OCI-LY7 (cell line): Measurements from ENCODE around the gene KCNK7. TPM values are rescaled to one million over a fixed set of nuclear protein-coding genes. Genes with fewer than 3 reads are reported as not detected.

ENCODE experiments used
- BruUV-seq: library from RNA; stranded (reverse); fragments of 400-500 nt; replicated peaks from 2 replicates; lab custom pipeline; 2021; lab: Mats Ljungman, UMichigan
- CTCF ChIA-PET: fragments of 300-600 bp; sonication (Branson Sonifier 250); formaldehyde crosslinking; loops from one replicate; lab custom pipeline; 2022; ENCODE audit warnings: antibody characterized with exemption; ENCODE audit not compliant: unreplicated experiment; lab: Charles Lee
- POLR2A ChIA-PET: fragments of 300-600 bp; sonication (Branson Sonifier 250); formaldehyde crosslinking; loops from one replicate; lab custom pipeline; 2022; ENCODE audit warnings: antibody characterized with exemption; lab: Charles Lee
- DNase-seq: peaks from one replicate; pipeline ENCODE4 v3.0.0-alpha.2; 2015; ENCODE audit warnings: low spot score
- H2AFZ ChIP-seq: fragments of 200-600 bp; sonication (generic), shearing (Covaris generic); 2 replicates; pipeline ENCODE4 v1.6.1; 2014; ENCODE audit warnings: mild to moderate bottlenecking, antibody characterized with exemption, low read length, moderate library complexity
- H3K27ac ChIP-seq: fragments of 200-600 bp; sonication (generic); 2 replicates; pipeline ENCODE4 v1.5.1; 2014; ENCODE audit warnings: mixed run types, low read depth, mild to moderate bottlenecking, moderate library complexity, low read length, inconsistent platforms; ENCODE audit not compliant: poor library complexity, severe bottlenecking
- H3K36me3 ChIP-seq: fragments of 200-600 bp; sonication (generic); 2 replicates; pipeline ENCODE4 v1.6.1; 2014; ENCODE audit warnings: mild to moderate bottlenecking, antibody characterized with exemption, low read length, moderate library complexity, mixed read lengths; ENCODE audit not compliant: insufficient read depth
- H3K4me1 ChIP-seq: fragments of 200-600 bp; sonication (generic); 2 replicates; pipeline ENCODE4 v1.5.1; 2014; ENCODE audit warnings: mild to moderate bottlenecking, low read length; ENCODE audit not compliant: insufficient read depth, poor library complexity, severe bottlenecking
- H3K4me2 ChIP-seq: fragments of 200-600 bp; sonication (generic); 2 replicates; pipeline ENCODE4 v1.6.1; 2014; ENCODE audit warnings: mild to moderate bottlenecking, low read length
- H3K4me3 ChIP-seq: fragments of 200-600 bp; sonication (generic); 2 replicates; pipeline ENCODE4 v1.5.1; 2014; ENCODE audit warnings: mild to moderate bottlenecking, low read depth, low read length; ENCODE audit not compliant: poor library complexity, severe bottlenecking
- H3K79me2 ChIP-seq: fragments of 200-600 bp; sonication (generic); 2 replicates; pipeline ENCODE4 v1.6.1; 2016; ENCODE audit warnings: low read depth, mild to moderate bottlenecking, low read length, moderate library complexity, mixed read lengths; ENCODE audit not compliant: insufficient read depth
- H3K9me2 ChIP-seq: fragments of 200-600 bp; sonication (generic); 2 replicates; pipeline ENCODE4 v1.6.1; 2016; ENCODE audit warnings: mild to moderate bottlenecking, low read length, mixed read lengths; ENCODE audit not compliant: insufficient read depth
- H3K9me3 ChIP-seq: fragments of 200-600 bp; sonication (generic); 2 replicates; pipeline ENCODE4 v1.6.1; 2014; ENCODE audit warnings: mild to moderate bottlenecking, mixed run types, low read length, mixed read lengths
- H4K20me1 ChIP-seq: fragments of 200-600 bp; sonication (generic); 2 replicates; pipeline ENCODE4 v1.6.1; 2014; ENCODE audit warnings: mild to moderate bottlenecking, antibody characterized with exemption, low read length, moderate library complexity, mixed read lengths; ENCODE audit not compliant: insufficient read depth
- EZH2phosphoT487 ChIP-seq: fragments of 200-600 bp; sonication (generic); IDR thresholded peaks from 2 replicates; pipeline ENCODE4 v1.6.1; 2018; ENCODE audit warnings: low read depth, borderline replicate concordance, mild to moderate bottlenecking, mixed run types, antibody characterized with exemption, low read length, moderate library complexity, mixed read lengths
- intact Hi-C: fragments of 100-400 bp; cut with micrococcal nuclease; formaldehyde crosslinking; loops from one replicate; pipeline ENCODE4 v1.10.0; 2022; ENCODE audit not compliant: unreplicated experiment
- total RNA-seq, 2 experiments: library from RNA; depleted of rRNA in 1 of 2; stranded (reverse); fragments of >200 nt in 1 of 2; shearing (Covaris generic) in 1 of 2; gene quantifications; 2 replicates each; pipeline ENCODE4 v1.2.3, GENCODE V29; 2014 to 2022
- TF ChIP-seq, protein P1 (sequence below): fragments of 200-600 bp; sonication (generic); conservative IDR thresholded peaks from 2 replicates; pipeline ENCODE4 v1.5.1; 2014; ENCODE audit warnings: mild to moderate bottlenecking, antibody characterized with exemption, low read length, moderate library complexity, mixed read lengths

The KCNK7 gene
- total RNA-seq, 2 experiments from 2014 or later = 0.68 to 1.4 TPM

DNA sequence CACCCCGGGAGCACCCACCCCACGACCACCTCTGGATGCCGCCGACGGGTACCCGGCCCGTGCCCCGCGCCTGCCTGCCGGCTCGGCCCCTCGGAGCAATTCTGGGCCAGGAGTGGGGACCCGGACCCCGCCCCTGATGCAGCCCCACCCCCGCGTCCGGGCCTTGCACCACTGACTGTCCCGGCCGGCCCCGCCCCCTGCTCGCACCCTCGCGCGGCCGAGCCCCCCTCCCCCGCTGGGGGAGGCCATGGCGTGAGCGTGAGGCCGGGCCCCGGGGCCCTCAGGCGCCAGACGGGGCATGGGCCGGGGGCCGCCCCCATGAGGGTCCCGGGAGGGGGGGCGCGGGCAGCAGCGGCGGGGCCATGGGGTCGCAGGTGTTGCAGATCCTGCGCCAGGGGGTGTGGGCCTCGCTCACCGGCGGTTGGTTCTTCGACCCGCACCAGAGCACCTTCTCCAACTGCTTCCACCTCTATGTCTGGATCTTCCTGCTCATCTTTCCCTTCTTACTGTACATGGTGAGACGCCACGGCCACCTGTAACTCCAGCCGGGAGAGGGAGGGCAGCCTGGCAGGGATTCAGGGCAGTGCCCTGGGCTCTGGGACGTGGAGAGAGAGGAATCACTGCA lies 20.5 kb upstream of the KCNK7 start:
- no peak overlapping the region for H2AFZ ChIP-seq
- H3K79me2 ChIP-seq = peaks cover 50% of the 10 kb centered on the region
- H3K36me3 ChIP-seq = peaks cover 41% of the 10 kb centered on the region
- CTCF ChIA-PET = interaction anchor here (0.7 to 1.8 kb wide), 2 partner anchors 22 to 28 kb away, joined by 3 to 7 read pairs; partner anchors contain the start of gene SIPA1
- intact Hi-C loops = loop anchor here (1.0 to 2.0 kb wide), 5 partner anchors 24 to 242 kb away; partner anchors contain the start of gene CFL1
- peak overlapping the region; percentile 97 for H3K4me3 ChIP-seq
- POLR2A ChIA-PET = interaction anchor here (0.6 to 1.5 kb wide), 8 partner anchors 13 to 499 kb away, joined by 3 to 13 read pairs (median 4); partner anchors contain the start of genes FAM89B and SIPA1
- peak; percentile 65 for DNase-seq
- BruUV-seq = no TSS peak
- peak overlapping the region; percentile 75 for H3K27ac ChIP-seq
- H3K4me2 ChIP-seq = peak overlapping the region; percentile 99
- no peaks in the 10 kb centered on the region for H3K9me2 ChIP-seq
- no peak for TF ChIP-seq EZH2phosphoT487
- TF ChIP-seq, protein P1, sequence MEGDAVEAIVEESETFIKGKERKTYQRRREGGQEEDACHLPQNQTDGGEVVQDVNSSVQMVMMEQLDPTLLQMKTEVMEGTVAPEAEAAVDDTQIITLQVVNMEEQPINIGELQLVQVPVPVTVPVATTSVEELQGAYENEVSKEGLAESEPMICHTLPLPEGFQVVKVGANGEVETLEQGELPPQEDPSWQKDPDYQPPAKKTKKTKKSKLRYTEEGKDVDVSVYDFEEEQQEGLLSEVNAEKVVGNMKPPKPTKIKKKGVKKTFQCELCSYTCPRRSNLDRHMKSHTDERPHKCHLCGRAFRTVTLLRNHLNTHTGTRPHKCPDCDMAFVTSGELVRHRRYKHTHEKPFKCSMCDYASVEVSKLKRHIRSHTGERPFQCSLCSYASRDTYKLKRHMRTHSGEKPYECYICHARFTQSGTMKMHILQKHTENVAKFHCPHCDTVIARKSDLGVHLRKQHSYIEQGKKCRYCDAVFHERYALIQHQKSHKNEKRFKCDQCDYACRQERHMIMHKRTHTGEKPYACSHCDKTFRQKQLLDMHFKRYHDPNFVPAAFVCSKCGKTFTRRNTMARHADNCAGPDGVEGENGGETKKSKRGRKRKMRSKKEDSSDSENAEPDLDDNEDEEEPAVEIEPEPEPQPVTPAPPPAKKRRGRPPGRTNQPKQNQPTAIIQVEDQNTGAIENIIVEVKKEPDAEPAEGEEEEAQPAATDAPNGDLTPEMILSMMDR = no peak
- peaks cover 44% of the 10 kb centered on the region for H3K4me1 ChIP-seq
- no peaks in the 10 kb centered on the region for H4K20me1 ChIP-seq
- no peaks in the 10 kb centered on the region for H3K9me3 ChIP-seq

DNA sequence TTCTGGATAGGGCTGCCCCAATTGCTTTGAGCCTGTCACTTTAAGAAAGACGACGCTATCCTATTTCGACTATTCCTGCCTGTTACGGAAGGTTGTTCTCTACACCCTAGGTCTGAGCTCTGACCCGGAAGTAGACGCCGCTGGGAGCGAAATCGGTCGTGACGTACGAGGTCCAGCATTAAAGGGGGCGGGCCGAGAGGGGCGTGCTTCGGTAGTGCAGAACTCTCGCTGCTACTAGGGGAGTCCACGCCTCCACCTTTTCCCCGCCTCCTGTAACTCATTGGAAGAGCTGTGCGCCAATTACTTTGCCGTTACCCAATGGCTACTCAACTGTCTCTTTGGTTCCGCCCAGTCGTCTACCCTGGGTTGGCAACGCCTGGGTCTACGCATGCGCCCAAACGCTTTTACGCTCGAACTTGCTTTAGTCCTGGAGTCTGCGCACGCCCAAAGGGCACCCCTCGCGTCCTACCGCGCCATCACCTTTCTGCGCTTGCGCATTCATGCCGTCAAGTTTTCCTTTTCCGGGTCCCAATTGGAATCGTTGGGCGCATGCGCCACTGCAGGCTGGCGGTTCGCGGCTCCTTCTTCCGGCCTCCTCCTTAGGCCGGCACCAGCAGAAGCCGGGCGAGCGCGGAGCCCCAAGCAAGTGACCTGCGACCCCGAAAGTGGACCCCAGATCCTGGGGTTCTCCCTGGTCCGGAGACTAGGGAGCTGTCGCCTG lies 19.8 kb upstream of the KCNK7 start, which contains the start of gene PCNX3:
Gene PCNX3, plus strand, starts transcription at position 548 of the 721 bp plus-strand sequence. CDS start 536 bp downstream, outside the sequence.
- Histone ChIP-seq H3K27ac (peak within 1 kb of the TSS; percentile 75), H3K4me2 (peak within 1 kb of the TSS; percentile 99), H3K36me3 (peaks cover 35% of the 10 kb centered on the region), H3K4me1 (peaks cover 48% of the 10 kb centered on the region), H3K9me2 (no peaks in the 10 kb centered on the region), H4K20me1 (no peaks in the 10 kb centered on the region), H3K4me3 (peak within 1 kb of the TSS; percentile 97), H2AFZ (peak within 1 kb of the TSS; percentile 24; the same call in 1 of the 2 replicates), H3K79me2 (peaks cover 50% of the 10 kb centered on the region), H3K9me3 (no peaks in the 10 kb centered on the region)
- no TSS peak for BruUV-seq
- peak; percentile 100 for DNase-seq
- TF ChIP-seq EZH2phosphoT487 = no peak
- TF ChIP-seq, protein P1 = no peak
- ChIA-PET CTCF (interaction anchor here (0.7 to 1.8 kb wide), 2 partner anchors 23 to 27 kb away, joined by 3 to 7 read pairs; partner anchors contain the start of gene SIPA1), POLR2A (interaction anchor here (0.5 to 1.5 kb wide), 11 partner anchors 12 to 244 kb away, joined by 3 to 13 read pairs (median 4); partner anchors contain the start of genes FAM89B and SIPA1)
- intact Hi-C loops = loop anchor here (1.0 to 2.0 kb wide), 5 partner anchors 25 to 243 kb away; partner anchors contain the start of gene CFL1
